Endothelial cell of umbilical vein (primary cell): ENCODE measurements around the gene CD300LF.

Experiments used
- POLR2A ChIP-seq: IDR thresholded peaks from 2 replicates; pipeline ENCODE4 v1.6.1; 2012; ENCODE audit warnings: low read depth, mild to moderate bottlenecking, control low read depth, low read length
- POLR2AphosphoS5 ChIP-seq: IDR thresholded peaks from 2 replicates; pipeline ENCODE4 v1.6.1; 2012; ENCODE audit warnings: low read depth, mild to moderate bottlenecking, control low read depth, low read length, moderate library complexity; ENCODE audit not compliant: insufficient read depth
- TF ChIP-seq, protein P1 (sequence below): IDR thresholded peaks from 2 replicates; pipeline ENCODE4 v1.6.1; 2011; ENCODE audit not compliant: insufficient read depth, insufficient read length
- TF ChIP-seq, protein P2 (sequence below), 2 donors: IDR thresholded peaks; 1 replicate in 1 of 2; 2 replicates in 1 of 2; pipeline ENCODE4 v1.5.1; 2011; ENCODE audit warnings: low read length in 2 of 2, mild to moderate bottlenecking in 2 of 2, moderate library complexity in 2 of 2, control low read depth in 1 of 2, inconsistent platforms in 1 of 2, low read depth in 1 of 2; ENCODE audit not compliant: insufficient read depth in 1 of 2; ENCODE audit errors: extremely low read depth in 1 of 2

DNA sequence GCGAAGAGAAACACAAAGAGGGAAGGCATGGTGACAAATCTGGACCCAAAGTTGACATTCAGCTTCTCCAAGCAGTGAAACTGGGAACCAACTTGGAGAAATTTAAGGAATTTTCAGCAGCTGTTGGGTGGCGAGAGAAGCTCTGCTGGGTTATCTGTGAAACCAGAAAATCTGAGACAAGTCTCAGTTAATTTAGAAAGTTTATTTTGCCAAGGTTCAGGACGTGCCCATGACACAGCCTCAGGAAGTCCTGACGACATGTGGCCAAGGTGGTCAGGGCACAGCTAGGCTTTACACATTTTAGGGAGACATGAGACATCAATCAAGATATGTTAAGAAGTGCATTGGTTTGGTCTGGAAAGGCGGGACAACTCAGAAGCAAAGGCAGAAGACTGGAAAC is 11.2 kb upstream of the CD300LF start:
- TF ChIP-seq, protein P1, sequence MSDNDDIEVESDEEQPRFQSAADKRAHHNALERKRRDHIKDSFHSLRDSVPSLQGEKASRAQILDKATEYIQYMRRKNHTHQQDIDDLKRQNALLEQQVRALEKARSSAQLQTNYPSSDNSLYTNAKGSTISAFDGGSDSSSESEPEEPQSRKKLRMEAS = no peak
- TF ChIP-seq, protein P2, sequence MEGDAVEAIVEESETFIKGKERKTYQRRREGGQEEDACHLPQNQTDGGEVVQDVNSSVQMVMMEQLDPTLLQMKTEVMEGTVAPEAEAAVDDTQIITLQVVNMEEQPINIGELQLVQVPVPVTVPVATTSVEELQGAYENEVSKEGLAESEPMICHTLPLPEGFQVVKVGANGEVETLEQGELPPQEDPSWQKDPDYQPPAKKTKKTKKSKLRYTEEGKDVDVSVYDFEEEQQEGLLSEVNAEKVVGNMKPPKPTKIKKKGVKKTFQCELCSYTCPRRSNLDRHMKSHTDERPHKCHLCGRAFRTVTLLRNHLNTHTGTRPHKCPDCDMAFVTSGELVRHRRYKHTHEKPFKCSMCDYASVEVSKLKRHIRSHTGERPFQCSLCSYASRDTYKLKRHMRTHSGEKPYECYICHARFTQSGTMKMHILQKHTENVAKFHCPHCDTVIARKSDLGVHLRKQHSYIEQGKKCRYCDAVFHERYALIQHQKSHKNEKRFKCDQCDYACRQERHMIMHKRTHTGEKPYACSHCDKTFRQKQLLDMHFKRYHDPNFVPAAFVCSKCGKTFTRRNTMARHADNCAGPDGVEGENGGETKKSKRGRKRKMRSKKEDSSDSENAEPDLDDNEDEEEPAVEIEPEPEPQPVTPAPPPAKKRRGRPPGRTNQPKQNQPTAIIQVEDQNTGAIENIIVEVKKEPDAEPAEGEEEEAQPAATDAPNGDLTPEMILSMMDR (IDR thresholded peaks at IDR 0.05; ENCODE audit: extremely low read depth in 1 of 2, insufficient read depth in 1 of 2, low read depth in 1 of 2, low read length in 2 of 2) = no peak
- no peak for TF ChIP-seq POLR2A
- no peak for TF ChIP-seq POLR2AphosphoS5
